Dermis microvascular lymphatic vessel endothelial cell (primary cell): ENCODE results near the gene TAS2R30. TPM values are rescaled to one million over a fixed set of nuclear protein-coding genes. Genes with fewer than 3 reads are reported as not detected.
"Not testable (repeated sequence)": the region's sequence is repeated elsewhere in the genome, so short reads cannot be mapped to it uniquely, and the experiment has no call there.

ENCODE experiments used
- DNase-seq, 2 donors: peaks; one replicate each; pipeline versions ENCODE4 v3.0.0 to v3.0.0-alpha.2; 2010; ENCODE audit warnings: low read depth in 2 of 2
- total RNA-seq: library from RNA; depleted of rRNA; stranded (reverse); fragments of >200 nt; gene quantifications from 2 replicates; pipeline ENCODE4 v1.2.1, GENCODE V29; 2014

Gene TAS2R30
- total RNA-seq, 1 donor from 2014 or later, result 1.3 TPM

GRCh38 chr12:11130382-11130781, 4.1 kb downstream of the TAS2R30 start:
- DNase-seq, result no peak

- not testable (repeated sequence) for DNase-seq
These were observed 20.3 kb downstream of the TAS2R30 start for GRCh38 chr12:11114130-11114529.

GRCh38 chr12:11111213-11111612, 23.2 kb downstream of the TAS2R30 start:
- not testable (repeated sequence) for DNase-seq

- DNase-seq, result no peak
These were observed 25.6 kb downstream of the TAS2R30 start for GRCh38 chr12:11108862-11109261.

- DNase-seq, result no peak
These were observed 26.7 kb downstream of the TAS2R30 start for GRCh38 chr12:11107719-11108118.

GRCh38 chr12:11106288-11106687, 28.2 kb downstream of the TAS2R30 start:
- no peak for DNase-seq

- DNase-seq, result no peak
These were observed 28.9 kb downstream of the TAS2R30 start for GRCh38 chr12:11105546-11105945.

GRCh38 chr12:11094910-11095309, 39.5 kb downstream of the TAS2R30 start:
- not testable (repeated sequence) for DNase-seq

GRCh38 chr12:11092128-11092527, 42.3 kb downstream of the TAS2R30 start, which contains the start of gene TAS2R43:
Gene TAS2R43 (minus strand): TSS chr12:11092313. CDS start chr12:11092229, 84 bp downstream.
- no peak for DNase-seq

- peak; percentile 7 to 64 for DNase-seq
These were observed 45.2 kb downstream of the TAS2R30 start for GRCh38 chr12:11089246-11089645.

- peak; percentile 90 to 95 for DNase-seq
These were observed 49.0 kb downstream of the TAS2R30 start for GRCh38 chr12:11085419-11085818.

Other genes starting within 250 kb of the TAS2R30 start
- gene TAS2R13, start 225.1 kb downstream of the TAS2R30 start, total RNA-seq, result 0.39 and 0.63 TPM in 2 replicates
- gene PRH2, start 205.4 kb downstream of the TAS2R30 start, total RNA-seq, result not detected in 2 replicates
- 0.90 and 1.0 TPM in 2 replicates for gene TAS2R14, start 195.4 kb downstream of the TAS2R30 start, total RNA-seq
- 1.2 and 1.8 TPM in 2 replicates for gene TAS2R50, start 147.7 kb downstream of the TAS2R30 start, total RNA-seq
- gene TAS2R20, start 136.3 kb downstream of the TAS2R30 start, total RNA-seq, result 1.3 and 2.3 TPM in 2 replicates
- gene TAS2R19, start 112.0 kb downstream of the TAS2R30 start, total RNA-seq, result 1.7 and 3.4 TPM in 2 replicates
- 1.2 and 2.3 TPM in 2 replicates for gene TAS2R31, start 103.2 kb downstream of the TAS2R30 start, total RNA-seq
- 1.0 and 1.4 TPM in 2 replicates for gene TAS2R46, start 72.3 kb downstream of the TAS2R30 start, total RNA-seq
- gene TAS2R43, start 42.3 kb downstream of the TAS2R30 start, total RNA-seq, result 0.26 and 1.6 TPM in 2 replicates
- 3.2 and 4.2 TPM in 2 replicates for gene SMIM10L1, start 36.5 kb upstream of the TAS2R30 start, total RNA-seq
- gene TAS2R42, start 52.3 kb upstream of the TAS2R30 start, total RNA-seq, result not detected in 2 replicates
- gene PRB3, start 135.1 kb upstream of the TAS2R30 start, total RNA-seq, result not detected in 2 replicates
- not detected in 2 replicates for gene PRB4, start 175.8 kb upstream of the TAS2R30 start, total RNA-seq